Activated CD4-positive, alpha-beta T cell treated with anti-CD3 and anti-CD28 coated beads, Interleukin-2, Interleukin-6, amounts not matched to agents 100 ng/mL and 50 ng/mL, durations not matched to agents 16 hours and 8 hours (primary cell): ENCODE results near the gene VSIG10.
A peak's percentile ranks its signal among the peaks of the same experiment; 100 is the strongest.
"Not testable (repeated sequence)": the region's sequence is repeated elsewhere in the genome, so short reads cannot be mapped to it uniquely, and the experiment has no call there.

Experiments
- DNase-seq: peaks from one replicate; pipeline ENCODE4 v3.0.0-alpha.2; 2020

VSIG10 gene

DNA sequence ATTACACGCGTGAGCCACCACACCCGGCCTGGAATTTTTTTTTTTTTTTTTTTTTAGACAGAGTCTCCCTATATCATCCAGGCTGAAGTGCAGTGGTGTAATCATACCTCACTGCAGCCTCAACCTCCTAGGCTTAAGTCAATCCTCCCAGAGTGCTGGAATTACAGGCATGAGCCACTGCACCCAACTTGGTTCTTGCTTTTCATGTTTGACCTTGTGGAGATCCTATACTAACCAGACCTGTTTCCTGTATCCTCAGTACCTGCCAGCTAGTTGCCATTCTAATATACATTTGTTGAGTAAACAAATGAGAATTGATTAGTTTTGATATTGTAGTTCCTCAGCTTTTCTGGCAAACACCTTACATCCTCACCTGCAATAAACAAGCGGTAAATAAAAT lies 3.2 kb upstream of the VSIG10 start:
- DNase-seq = no peak

DNA sequence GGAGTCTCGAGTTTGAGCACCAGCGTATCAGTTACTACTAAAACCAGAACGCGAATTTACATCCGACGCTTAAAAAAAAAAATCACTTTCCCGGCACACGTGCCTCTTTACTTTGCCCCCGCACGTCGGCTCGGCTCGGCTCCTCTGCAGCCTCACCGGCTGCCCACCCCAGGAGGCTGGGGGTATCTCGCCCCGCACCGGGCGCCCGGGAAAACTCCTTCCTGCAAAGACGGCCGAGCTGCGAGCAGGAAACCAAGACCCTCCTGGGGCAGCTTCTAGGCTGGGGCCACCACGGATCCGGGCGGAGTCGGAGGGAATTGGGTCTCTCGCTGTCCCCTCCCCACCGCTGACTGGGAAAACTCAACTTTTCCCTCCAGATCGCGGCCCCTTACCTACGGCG lies 610 bp downstream of the VSIG10 start:
- DNase-seq = peak; percentile 7

GRCh38 chr12:118102609-118103008 lies 1.2 kb downstream of the VSIG10 start:
- no peak for DNase-seq

DNA sequence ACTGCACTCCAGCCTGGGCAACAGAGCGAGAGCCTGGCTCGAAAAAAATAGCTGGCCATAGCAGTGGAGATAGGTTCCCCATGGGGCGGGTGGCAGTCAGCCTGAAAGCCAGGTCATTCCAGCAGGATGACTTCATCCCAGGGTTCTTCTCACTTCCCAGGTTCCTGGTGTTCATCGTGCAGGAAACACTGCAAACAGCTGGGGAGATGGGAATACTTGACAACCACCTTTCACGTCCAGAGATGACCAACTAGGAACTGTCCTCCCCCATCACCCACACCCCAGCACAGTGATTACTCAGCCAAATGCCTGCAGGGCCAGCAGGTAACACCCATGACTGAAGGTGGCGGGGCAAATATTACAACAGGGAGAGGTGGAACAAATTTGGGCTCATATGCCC lies 1.7 kb downstream of the VSIG10 start:
- no peak for DNase-seq

- DNase-seq = no peak
Observed at GRCh38 chr12:118101051-118101450, 2.8 kb downstream of the VSIG10 start.

DNA sequence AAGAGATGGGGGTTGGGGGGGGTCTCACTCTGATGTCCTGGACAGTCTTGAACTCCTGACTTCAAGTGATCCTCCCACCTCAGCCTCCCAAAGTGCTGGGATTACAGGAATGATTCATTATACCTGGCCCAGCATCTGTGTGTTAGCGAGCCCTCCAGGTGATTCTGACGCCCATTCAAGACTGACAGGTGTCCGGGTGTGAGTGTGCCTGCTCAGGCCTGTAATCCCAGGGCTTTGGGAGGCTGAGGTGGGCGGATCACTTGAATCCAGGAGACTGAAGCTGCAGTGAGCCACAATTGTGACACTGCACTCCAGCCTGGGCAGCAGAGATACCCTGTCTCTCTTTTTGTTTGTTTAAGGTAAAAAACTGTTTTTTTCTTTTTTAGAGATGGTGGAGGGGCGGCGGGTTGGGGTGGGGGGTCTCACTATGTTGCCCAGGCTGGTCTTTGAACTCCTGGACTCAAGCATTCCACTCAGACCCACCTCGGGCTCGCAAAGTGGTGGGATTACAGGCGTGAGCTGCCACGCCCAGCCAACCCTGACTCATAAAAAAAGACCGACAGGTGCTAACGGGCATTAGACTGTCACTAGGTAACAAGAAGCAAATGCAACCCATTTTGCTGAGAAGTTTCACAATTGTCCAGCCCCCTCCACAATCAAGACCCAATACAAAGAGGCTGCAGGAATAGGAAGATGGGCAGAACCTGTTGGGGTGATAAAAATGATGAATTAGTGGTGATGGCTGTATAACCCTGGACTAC lies 4.7 kb downstream of the VSIG10 start:
- no peak for DNase-seq

DNA sequence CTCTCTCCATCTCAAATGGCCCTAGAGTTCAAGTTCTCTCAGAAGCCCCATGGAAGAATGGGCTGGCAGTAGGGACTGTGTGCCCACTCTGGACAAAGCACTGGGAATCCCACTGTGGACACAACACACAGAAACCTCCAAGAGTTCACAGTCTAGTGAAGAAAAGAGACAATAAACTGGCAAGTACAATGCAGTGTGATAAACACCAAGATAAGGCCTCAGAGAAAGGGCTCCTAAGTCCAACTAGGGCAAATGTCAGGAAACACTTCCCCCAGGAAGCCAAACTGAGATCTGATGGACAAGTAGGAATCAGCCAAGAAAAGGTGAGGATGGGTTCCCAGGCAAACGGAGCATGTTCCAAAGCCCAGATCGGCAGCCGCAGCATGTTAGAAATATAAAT lies 5.4 kb downstream of the VSIG10 start:
- DNase-seq = no peak

DNA sequence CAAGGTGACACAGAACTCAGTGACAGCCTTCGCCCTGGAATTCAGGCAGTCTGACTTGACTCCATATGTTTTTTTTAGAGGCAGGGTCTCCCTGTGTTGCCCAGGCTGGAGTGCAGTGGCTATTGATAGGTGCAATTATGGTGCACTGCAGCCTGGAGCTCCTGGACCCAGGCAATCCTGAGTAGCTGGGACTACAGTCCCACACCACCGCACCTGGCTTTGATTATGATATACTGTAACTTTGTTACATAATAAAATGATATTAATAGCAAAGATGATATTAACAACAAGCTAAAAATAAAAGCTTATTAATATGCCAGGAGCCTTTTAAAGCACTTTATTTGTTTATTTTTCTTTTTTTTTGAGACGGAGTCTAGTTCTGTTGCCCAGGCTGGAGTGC lies 9.8 kb downstream of the VSIG10 start:
- no peak for DNase-seq

DNA sequence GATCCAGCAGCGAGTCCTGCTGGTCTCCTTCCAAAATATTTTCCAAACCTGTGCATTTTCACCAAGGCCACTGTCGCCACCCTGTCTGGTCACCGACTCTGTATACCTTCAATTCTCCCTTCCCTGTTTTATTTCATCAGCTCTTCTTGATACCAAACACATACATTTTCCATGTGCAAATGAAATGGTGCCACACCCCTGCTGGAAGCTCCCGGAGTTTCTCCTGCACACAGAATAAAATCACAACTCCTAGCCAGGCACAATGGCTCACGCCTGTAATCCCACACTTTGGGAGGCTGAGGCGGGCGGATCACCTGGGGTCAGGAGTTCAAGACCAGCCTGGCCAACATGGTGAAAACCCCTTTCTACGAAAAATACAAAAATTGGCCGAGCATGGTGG lies 14.0 kb downstream of the VSIG10 start:
- DNase-seq = no peak

DNA sequence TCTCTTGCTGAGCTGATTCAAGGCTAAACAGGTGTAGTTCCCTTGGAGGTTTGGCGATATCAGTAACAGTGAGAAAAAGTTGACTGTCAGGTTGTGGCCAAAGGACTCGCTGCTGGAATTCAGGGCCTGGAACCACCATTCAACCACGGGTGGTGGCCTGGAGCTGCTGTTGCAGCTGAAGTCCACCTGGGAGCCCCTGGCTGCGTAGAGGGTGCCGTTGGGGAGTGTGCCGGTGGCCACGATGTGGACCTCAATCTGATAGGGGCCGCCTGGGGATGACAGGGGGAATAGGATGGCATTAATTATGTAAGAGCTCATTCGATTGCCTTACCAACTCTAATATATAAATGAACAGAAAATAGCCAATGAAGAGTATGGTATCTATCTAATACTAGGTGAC lies 21.6 kb downstream of the VSIG10 start:
- DNase-seq = no peak

DNA sequence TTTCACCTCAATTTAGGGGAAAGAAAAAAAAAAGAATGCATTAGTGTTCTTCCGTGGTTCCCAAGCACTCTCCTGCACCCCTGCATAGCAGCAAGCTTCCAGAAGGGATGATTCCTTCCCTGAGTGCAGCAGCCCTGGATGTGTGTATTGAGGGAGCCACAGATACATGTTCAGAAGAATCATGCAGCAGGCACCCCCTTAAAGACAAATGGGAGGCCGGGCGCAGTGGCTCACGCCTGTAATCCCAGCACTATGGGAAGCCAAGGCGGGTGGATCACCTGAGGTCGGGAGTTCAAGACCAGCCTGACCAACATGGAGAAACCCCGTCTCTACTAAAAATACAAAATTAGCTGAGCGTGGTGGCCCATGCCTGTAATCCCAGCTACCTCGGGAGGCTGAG lies 22.3 kb downstream of the VSIG10 start:
- not testable (repeated sequence) for DNase-seq

DNA sequence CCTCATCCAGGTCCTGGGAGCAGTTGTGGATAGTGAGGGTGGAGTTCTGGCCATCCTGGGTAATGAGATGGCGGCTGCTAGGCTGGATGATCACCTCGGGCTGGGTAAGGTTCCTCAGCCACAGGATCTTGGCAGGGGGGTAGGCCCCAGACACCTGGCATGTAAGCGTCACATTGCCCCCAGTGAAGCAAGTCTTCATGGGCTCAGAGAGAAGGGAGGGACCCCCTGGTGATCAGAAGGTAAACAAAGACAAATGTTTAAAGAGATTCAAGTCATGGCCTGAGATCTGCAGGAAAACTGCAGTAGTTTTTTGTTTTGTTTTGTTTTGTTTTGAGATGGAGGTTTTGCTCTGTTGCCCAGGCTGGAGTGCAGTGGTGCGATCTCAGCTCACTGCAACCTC lies 30.0 kb downstream of the VSIG10 start:
- DNase-seq = no peak

GRCh38 chr12:118070650-118071049 lies 33.2 kb downstream of the VSIG10 start:
- DNase-seq = no peak

DNA sequence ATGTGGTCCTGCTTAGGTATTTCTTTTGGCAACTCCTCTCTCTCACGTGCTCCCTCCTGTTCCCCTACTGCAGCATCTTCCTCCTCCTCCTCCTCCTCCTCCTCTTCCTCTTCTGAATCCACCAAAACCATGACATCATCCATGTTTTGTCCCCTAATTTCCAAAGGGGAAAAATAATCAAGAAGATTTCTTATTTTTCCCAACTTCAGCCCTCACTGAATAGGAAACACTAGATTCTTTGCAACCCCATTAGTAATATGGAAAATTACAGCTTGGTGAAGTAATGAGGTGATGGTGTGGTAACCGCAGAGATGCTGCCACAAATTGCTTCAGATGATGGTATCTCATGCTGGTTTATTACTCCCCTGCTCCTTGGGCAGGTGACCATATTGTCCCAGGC lies 35.4 kb downstream of the VSIG10 start:
- no peak for DNase-seq

GRCh38 chr12:118065380-118065779 lies 38.4 kb downstream of the VSIG10 start:
- no peak for DNase-seq

DNA sequence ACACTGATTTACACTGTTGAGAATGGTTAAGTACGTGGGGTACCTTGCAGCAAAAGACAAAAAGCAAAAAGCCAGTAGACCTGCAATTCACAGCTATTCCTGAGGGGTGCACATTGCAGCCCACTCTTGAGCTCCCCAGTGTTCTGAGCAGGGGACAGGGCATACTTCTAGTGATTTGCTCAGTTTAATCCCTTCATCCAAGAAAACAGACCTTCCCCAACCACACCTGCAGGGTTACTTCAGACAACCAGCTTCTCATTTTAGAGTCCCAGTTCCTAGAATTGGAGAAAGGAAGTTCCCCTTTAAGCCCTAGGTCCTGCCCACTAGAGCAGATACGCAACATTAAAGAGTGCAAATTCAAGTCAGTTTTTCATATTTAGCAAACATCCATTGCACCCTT lies 39.2 kb downstream of the VSIG10 start:
- peak; percentile 47 for DNase-seq

DNA sequence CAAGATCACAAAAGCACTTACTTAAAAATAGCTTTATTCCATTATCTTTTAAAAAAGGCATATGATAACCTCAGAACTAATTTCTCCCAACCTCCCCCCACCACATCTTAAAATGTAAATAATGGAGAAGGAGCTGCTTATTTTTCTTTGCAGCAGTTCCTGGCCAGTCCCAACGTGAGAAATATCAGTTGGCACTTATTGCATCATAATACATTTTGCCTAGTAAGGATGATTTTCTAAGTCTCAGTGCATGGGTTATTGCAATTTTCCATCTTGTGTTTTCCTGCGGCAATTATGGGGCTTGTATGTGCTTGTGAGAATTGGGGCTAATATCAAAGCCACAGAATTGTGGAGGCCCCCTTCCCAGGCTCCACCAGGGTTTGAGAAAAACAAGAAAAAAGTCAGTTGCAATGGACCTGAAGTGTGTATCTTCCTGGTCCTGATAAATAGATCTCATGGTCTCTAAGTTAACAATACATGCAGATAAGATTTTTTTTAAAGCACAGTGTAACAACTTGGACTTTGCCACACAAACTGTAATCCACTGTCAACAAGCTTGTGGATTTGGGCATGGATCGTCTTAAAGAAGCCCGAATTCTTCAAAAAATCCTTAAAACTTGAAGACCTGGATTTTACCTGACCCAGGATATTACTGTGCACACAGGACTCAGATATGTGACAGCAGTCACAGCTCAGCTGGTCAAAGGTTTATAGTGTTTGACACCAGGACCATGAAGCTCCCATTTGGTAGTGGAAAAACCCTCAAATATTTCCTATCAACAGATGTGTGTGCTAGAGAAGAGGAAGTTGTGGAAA lies 40.0 kb downstream of the VSIG10 start:
- no peak for DNase-seq

DNA sequence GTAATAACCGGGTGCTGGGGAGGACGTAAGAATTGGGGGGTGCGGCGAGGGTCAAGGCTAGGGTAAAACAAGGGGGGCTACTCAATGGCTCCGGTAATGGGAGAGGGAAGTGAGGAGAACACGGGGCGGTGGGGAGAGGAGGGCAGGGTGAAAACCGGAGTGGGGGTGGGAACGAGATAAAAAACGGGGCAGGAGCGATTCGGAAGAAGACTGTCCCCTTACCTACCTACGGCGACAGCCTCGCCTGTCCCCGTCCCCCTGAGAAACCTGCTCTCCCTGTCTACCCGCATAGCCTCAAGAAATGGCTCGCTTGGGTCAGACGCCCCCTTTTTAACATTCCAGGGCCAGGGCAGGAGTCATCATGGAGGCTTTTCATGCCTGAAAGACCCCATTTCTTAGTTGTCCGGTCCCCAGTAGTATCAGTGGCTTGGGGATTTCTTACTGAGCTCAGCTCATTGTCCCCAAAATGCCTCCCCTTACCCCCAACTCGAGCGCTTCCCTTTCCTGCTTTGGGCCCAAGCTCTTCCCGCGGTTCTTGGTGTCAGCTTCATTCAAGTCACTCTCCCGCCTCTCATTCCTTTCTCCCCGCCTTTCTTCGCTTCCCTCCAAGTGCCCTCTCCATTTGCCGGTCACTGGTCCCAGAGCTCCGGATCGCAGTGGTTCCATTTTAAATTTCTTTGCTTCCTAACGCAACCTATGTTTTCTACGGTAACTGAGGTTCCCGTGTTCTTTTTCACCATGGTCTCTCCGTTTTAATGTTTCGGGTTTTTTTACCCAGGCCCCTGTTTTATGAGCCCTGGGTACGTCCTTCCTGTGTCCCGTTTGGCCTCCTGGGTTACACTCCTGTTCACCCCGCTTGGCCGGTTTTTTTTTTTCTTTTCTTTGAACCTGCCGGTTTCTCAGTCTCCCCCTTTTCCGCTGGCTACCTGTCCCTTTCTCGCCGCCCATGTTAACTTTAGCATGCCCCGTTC lies 41.7 kb downstream of the VSIG10 start:
- peak; percentile 36 for DNase-seq

DNA sequence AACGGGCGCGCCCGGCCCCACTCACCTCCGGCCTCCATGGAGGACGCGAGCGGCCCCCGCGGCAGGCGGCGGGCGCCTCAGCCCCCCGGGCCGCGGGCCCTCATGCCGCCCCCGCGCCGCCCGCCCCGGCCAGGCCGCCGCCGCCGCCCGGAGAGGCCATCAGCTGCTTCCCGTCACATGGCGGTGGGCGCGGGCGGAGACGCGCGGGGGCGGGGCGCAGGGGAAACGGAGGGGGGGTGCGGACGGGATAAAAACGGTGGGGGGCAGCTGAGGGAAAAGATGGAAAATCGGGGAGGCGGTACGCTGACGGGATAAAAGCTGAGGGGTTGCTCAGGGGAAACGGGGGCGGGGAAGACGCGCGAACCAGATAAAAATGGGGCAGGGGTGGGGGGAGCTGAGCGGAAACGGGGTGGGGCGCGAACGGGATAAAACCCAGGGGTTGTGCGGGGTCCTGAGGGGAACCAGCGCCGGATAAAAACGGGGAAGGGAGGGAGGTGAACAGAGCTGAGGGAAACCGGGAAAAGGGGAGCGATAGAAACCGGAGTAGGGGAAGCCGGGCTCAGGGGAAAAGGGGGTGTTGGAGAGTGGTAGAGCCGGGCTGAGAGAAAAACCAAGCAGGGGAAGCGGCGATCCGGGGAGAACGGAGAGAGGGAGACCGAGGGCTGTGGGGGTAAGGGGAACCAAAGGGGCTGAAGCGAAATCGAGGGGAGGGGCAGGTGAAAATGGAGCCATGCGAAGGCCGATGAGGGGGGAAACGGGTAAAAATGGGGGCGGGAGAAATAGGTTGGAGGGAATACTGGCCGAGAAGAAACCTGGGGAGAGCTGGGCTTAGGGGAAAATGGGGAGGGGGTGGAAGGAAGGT lies 42.6 kb downstream of the VSIG10 start, which contains the start of gene WSB2:
WSB2 (minus strand) TSS at position 169 of the 862 bp plus-strand sequence; CDS start at position 38, 131 bp downstream.
- DNase-seq = peak; percentile 66

DNA sequence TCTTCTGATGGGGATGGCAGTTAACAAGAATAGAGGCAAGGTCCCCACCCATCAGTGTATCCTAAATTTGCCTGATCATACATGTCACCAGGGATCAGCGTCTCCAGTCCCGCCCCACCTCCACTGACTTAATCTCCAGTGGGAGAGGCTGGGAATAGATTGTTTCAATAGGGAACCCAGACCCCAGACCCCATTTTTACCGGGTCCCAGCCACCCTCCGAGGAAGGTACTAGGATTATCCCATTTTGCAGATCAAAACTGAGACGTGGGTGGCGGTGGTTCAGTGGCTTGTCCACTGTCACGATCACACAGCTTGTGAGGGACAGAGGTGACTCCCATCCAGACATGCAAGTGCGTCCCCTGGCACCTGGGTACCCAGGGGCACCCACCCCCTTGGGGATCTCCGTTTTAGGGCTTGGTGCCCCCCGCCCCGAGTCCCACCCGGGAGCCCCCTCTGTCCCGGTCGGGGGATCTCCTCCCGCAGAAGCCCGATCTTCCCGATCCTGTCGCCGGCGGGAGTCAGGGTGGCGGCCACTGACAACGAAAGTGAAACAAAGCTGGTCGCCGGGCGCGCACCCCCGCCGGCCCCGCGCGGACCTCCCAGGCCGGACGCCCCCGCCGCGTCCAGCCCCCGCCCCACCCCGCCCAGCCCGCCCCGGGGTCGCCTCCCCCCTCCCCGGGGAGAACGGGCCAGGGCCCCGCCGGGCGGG lies 43.4 kb downstream of the VSIG10 start:
- no peak for DNase-seq
